Measurements from ENCODE around the gene PRR23E. TPM values are rescaled to one million over a fixed set of nuclear protein-coding genes. Genes with fewer than 3 reads are reported as not detected.

The PRR23E gene
- total RNA-seq, 4 donors from 2014 or later = not detected

- no peaks in the 10 kb centered on the region for H3K36me3 ChIP-seq
- WGBS, 2 donors = 79 to 80% methylated on average over 22 to 23 of the region's 23 CpGs
- no peak for DNase-seq (ENCODE audit: low spot score in 2 of 2)
- H3K27ac ChIP-seq = no peak overlapping the region
- no peaks in the 10 kb centered on the region for H3K4me1 ChIP-seq
- H3K4me3 ChIP-seq = no peak overlapping the region
- H3K27me3 ChIP-seq = no peaks in the 10 kb centered on the region
- peaks cover 0 to 4% (median 0%) of the 10 kb centered on the region in 4 donors for H3K9me3 ChIP-seq
- TF ChIP-seq CTCF (IDR thresholded peaks at IDR 0.05) (no peak), POLR2A (IDR thresholded peaks at IDR 0.05) (no peak), EP300 (IDR thresholded peaks at IDR 0.05) (no peak)
Measured at GRCh38 chr3:127183931-127184869, 8.7 kb upstream of the PRR23E start.

- TF ChIP-seq CTCF (IDR thresholded peaks at IDR 0.05) = no peak
- TF ChIP-seq POLR2A (IDR thresholded peaks at IDR 0.05) = no peak
- no peak for TF ChIP-seq EP300 (IDR thresholded peaks at IDR 0.05)
Measured at GRCh38 chr3:127184870-127185216, 8.1 kb upstream of the PRR23E start.

GRCh38 chr3:127185268-127185667, 7.7 kb upstream of the PRR23E start:
- no peak overlapping the region for H3K27ac ChIP-seq
- 65 to 69% methylated on average over 3 of the region's 3 CpGs for WGBS, 2 donors
- TF ChIP-seq EP300 (IDR thresholded peaks at IDR 0.05) = no peak
- no peak for TF ChIP-seq POLR2A (IDR thresholded peaks at IDR 0.05)
- no peak for TF ChIP-seq CTCF (IDR thresholded peaks at IDR 0.05)

More at GRCh38 chr3:127184870-127185216, 8.1 kb upstream of the PRR23E start:
- Histone ChIP-seq H3K4me3 (no peak overlapping the region), H3K27ac (no peak overlapping the region), H3K4me1 (no peaks in the 10 kb centered on the region), H3K9me3 (peaks cover 0 to 6% (median 0%) of the 10 kb centered on the region in 4 donors), H3K27me3 (no peaks in the 10 kb centered on the region), H3K36me3 (no peaks in the 10 kb centered on the region)
- WGBS, 2 donors = 80 to 83% methylated on average over 4 of the region's 4 CpGs
- DNase-seq (ENCODE audit: low spot score in 2 of 2) = no peak

DNA sequence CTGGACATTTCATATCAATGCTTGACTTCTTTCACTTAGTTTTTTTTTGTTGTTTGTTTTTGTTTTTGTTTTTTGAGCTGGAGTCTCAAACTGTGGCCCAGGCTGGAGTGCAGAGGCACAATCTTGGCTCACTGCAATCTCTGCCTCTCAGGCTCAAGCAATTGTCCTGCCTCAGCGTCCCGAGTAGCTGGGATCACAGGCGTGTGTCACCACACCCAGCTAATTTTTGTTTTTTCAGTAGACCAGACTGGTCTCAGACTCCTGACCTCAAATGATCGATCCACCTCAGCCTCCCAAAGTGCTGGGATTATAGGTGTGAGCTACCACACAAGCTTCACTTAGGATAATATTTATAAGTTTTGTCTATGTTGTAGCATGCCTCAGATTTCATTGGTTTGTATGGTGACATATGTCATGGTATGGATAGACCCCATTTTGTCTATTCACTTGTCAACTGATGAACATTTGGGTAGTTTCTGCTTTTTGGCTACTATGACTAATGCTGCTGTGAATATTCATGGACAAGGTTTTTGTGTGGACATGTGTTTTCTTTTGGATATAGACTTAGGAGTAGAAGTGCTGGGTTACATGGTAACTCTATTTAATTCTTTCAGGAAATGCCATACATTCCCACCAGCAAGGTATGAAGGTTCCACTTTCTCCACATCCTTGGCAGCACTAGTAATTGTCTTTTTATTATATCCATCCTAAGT, 6.8 kb upstream of the PRR23E start:
- TF ChIP-seq POLR2A (IDR thresholded peaks at IDR 0.05) (no peak), CTCF (IDR thresholded peaks at IDR 0.05) (no peak), EP300 (IDR thresholded peaks at IDR 0.05) (no peak)
- no peaks in the 10 kb centered on the region for H3K4me1 ChIP-seq
- 81 to 83% methylated on average over 4 of the region's 4 CpGs for WGBS, 2 donors
- H3K27me3 ChIP-seq = no peaks in the 10 kb centered on the region
- no peak for DNase-seq (ENCODE audit: low spot score in 2 of 2)
- H3K36me3 ChIP-seq = no peaks in the 10 kb centered on the region
- H3K27ac ChIP-seq = no peak overlapping the region
- peaks cover 0 to 14% (median 0%) of the 10 kb centered on the region in 4 donors for H3K9me3 ChIP-seq
- H3K4me3 ChIP-seq = no peak overlapping the region

More at GRCh38 chr3:127185268-127185667, 7.7 kb upstream of the PRR23E start:
- Histone ChIP-seq H3K27me3 (no peaks in the 10 kb centered on the region), H3K4me1 (no peaks in the 10 kb centered on the region), H3K4me3 (no peak overlapping the region), H3K36me3 (no peaks in the 10 kb centered on the region), H3K9me3 (peaks cover 0 to 6% (median 0%) of the 10 kb centered on the region in 4 donors)
- DNase-seq (ENCODE audit: low spot score in 2 of 2) = no peak

DNA sequence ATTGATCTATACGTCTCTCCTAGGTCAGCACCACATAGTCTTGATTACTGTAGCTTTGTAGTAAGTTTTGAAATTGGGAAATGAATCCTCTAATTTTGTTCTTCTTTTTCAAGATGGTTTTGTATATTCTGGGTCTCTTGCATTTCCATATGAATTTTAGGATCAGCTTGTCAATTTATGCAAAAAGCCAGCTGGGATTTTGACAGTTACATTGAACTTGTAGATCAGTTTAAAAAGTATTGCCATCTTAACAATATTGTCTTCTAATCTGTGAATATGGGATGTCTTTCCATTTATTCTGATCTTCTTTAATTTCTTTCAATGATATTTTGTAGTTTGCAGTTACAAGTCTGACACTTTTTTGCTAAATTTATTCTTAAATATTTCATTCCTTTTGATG, 5.6 kb upstream of the PRR23E start:
- Histone ChIP-seq H3K27ac (no peak overlapping the region), H3K27me3 (no peaks in the 10 kb centered on the region), H3K9me3 (peaks cover 0 to 25% (median 0%) of the 10 kb centered on the region in 4 donors), H3K36me3 (no peaks in the 10 kb centered on the region), H3K4me1 (no peaks in the 10 kb centered on the region), H3K4me3 (no peak overlapping the region)
- WGBS, 2 donors = 81 to 83% methylated on average over 1 of the region's 1 CpG
- no peak for DNase-seq (ENCODE audit: low spot score in 2 of 2)
- TF ChIP-seq POLR2A (IDR thresholded peaks at IDR 0.05) (no peak), EP300 (IDR thresholded peaks at IDR 0.05) (no peak), CTCF (IDR thresholded peaks at IDR 0.05) (no peak)
